GM10266 (cell line): ENCODE measurements around the gene PTMS.
A peak's percentile ranks its signal among the peaks of the same experiment; 100 is the strongest.

Source experiments
- DNase-seq: peaks from one replicate; pipeline ENCODE4 v3.0.0; 2012; ENCODE audit errors: extremely low spot score
- TF ChIP-seq, protein P1 (sequence below): IDR thresholded peaks from 2 replicates; pipeline ENCODE4 v1.5.1; 2012; ENCODE audit warnings: mild to moderate bottlenecking, low read depth; ENCODE audit not compliant: control insufficient read depth, insufficient read depth; ENCODE audit errors: missing control alignments

The PTMS gene, protein sequence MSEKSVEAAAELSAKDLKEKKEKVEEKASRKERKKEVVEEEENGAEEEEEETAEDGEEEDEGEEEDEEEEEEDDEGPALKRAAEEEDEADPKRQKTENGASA

DNA sequence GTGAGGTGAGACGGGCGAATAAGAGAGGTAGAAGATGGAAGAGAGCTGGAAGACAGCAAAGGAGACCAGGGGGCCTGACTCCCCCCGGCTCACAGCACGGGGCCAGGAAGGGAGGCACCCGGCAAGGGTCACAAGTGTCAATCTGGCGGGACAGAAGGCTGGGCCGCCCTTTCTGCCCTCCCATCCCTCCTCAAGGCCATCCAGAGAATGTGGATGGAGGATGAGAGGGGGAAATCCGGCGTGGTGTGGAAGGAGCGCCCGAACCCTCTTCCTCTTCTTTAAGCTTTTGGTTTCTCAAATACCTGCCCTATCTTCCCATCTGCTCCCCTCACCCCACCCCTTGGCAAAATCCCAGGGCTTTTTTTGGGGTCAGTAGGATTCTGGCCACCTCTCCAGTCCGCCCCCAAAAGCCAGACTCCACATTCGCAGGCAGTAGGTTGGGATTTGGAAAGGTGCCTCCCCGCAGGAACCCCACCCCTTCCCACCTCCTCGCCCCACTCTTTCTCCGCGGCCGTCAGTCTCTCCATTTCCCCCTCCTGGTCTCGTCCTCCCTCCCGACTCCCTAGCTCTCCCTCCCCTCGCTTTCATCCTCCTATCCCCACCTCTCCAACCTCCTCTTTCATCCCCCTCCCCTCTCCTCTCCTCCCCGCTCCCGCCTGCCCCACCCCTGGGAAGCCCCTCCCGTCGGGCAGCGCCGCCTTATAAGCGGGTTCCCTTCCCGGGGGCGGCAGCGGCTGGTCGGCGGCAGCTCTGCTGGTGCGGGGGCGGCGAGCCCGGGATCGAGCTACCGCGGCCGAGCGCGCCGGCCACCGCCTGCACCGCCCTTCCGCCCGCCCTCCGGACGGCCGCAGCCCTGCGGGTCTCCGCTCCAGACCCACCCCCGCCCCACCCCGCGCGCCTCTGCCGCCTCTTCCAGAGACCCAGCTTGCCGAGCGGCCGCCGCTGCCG is at the start of gene PTMS:
PTMS (plus strand) TSS at position 730 of the 948 bp plus-strand sequence. CDS start 343 bp downstream, outside the sequence.
- TF ChIP-seq, protein P1, sequence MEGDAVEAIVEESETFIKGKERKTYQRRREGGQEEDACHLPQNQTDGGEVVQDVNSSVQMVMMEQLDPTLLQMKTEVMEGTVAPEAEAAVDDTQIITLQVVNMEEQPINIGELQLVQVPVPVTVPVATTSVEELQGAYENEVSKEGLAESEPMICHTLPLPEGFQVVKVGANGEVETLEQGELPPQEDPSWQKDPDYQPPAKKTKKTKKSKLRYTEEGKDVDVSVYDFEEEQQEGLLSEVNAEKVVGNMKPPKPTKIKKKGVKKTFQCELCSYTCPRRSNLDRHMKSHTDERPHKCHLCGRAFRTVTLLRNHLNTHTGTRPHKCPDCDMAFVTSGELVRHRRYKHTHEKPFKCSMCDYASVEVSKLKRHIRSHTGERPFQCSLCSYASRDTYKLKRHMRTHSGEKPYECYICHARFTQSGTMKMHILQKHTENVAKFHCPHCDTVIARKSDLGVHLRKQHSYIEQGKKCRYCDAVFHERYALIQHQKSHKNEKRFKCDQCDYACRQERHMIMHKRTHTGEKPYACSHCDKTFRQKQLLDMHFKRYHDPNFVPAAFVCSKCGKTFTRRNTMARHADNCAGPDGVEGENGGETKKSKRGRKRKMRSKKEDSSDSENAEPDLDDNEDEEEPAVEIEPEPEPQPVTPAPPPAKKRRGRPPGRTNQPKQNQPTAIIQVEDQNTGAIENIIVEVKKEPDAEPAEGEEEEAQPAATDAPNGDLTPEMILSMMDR: no peak
- peak; percentile 79 for DNase-seq

GRCh38 chr12:6716874-6717437 is 49.2 kb upstream of the PTMS start:
- no peak for DNase-seq
- TF ChIP-seq, protein P1: no peak

DNA sequence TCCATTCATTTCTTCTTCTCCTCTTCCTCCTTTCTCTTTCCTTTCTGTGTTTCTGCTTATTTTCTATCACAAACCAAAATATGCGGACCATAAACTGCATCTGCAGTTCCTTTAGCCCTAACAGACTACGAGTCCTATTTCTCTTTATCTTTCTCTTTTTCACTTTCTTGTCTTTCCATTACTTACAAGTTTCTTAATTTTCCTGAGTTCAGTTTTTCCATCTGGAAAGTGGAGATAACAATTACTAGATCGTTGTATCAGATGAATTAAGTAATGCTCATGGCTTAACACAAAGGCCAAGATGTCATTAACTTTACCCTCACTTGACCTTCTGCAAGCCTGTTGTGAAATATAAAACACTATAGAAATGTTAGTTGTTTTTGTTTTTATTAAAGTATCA is 43.3 kb upstream of the PTMS start:
- DNase-seq: no peak

GRCh38 chr12:6723607-6724408 is 42.4 kb upstream of the PTMS start, which contains the start of gene COPS7A:
COPS7A (plus strand) TSS chr12:6724046; CDS start chr12:6724657, 611 bp downstream.
- DNase-seq: peak; percentile 96
- TF ChIP-seq, protein P1: peak; percentile 15

More for the DNA sequence above, 43.3 kb upstream of the PTMS start:
- TF ChIP-seq, protein P1: no peak

GRCh38 chr12:6724409-6724797 is 41.8 kb upstream of the PTMS start:
- TF ChIP-seq, protein P1: no peak
- peak; percentile 39 for DNase-seq

DNA sequence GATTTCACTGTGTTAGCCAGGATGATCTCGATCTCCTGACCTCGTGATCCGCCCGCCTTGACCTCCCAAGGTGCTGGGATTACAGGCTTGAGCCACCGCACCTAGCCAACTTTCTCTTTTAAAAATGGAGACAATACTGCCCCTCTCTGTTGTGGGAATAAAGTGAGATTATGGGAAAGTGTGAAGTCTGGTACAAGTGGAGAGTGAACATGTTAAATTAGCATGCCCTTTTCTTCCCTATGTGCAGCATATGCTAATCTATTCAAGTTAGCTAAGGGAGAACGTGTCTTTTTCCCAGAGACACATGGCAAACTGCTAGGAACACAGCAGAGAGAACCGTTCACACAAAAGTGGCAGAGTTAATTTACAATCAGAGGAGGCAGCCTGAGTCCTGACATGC is 40.8 kb upstream of the PTMS start:
- no peak for DNase-seq
- TF ChIP-seq, protein P1: no peak
